ENCODE results near the gene MXRA7. TPM values are rescaled to one million over a fixed set of nuclear protein-coding genes. Genes with fewer than 3 reads are reported as not detected.

The MXRA7 gene
- total RNA-seq, 4 donors from 2014 or later, result 124 to 230 (median 197) TPM

- H3K4me1 ChIP-seq, result peaks cover 0 to 76% (median 43%) of the 10 kb centered on the region in 4 donors
- no peaks in the 10 kb centered on the region for H3K27me3 ChIP-seq
- H3K4me3 ChIP-seq, result peak overlapping the region; percentile 81 to 98 (median 88)
- peaks cover 0 to 52% (median 13%) of the 10 kb centered on the region in 3 donors for H3K36me3 ChIP-seq
- H3K27ac ChIP-seq, result peak overlapping the region; percentile 99 to 100 (median 100)
- no peak for TF ChIP-seq EP300 (IDR thresholded peaks at IDR 0.05)
- no peak for TF ChIP-seq CTCF (IDR thresholded peaks at IDR 0.05)
- TF ChIP-seq POLR2A (IDR thresholded peaks at IDR 0.05), result no peak
- no peak for DNase-seq (ENCODE audit: low spot score in 2 of 2)
- WGBS, 2 donors, result 2% methylated on average over 20 of the region's 20 CpGs
- no peaks in the 10 kb centered on the region for H3K9me3 ChIP-seq
Observed at GRCh38 chr17:76735586-76736348, 25.0 kb upstream of the MXRA7 start.

GRCh38 chr17:76735006-76735405 is 24.2 kb upstream of the MXRA7 start:
- peaks cover 0 to 58% (median 13%) of the 10 kb centered on the region in 3 donors for H3K36me3 ChIP-seq
- peak overlapping the region; percentile 99 to 100 (median 100) for H3K27ac ChIP-seq
- H3K4me1 ChIP-seq, result peaks cover 0 to 76% (median 40%) of the 10 kb centered on the region in 4 donors
- 11 to 12% methylated on average over 5 of the region's 5 CpGs for WGBS, 2 donors
- DNase-seq (ENCODE audit: low spot score in 2 of 2), result no peak
- H3K4me3 ChIP-seq, result peak overlapping the region in 3 of 4 donors; percentile 81 to 98 (median 90)
- TF ChIP-seq EP300 (IDR thresholded peaks at IDR 0.05), result no peak
- no peak for TF ChIP-seq POLR2A (IDR thresholded peaks at IDR 0.05)
- no peak for TF ChIP-seq CTCF (IDR thresholded peaks at IDR 0.05)
- no peaks in the 10 kb centered on the region for H3K9me3 ChIP-seq
- no peaks in the 10 kb centered on the region for H3K27me3 ChIP-seq

GRCh38 chr17:76734080-76734840 is 23.5 kb upstream of the MXRA7 start:
- peaks cover 0 to 75% (median 38%) of the 10 kb centered on the region in 4 donors for H3K4me1 ChIP-seq
- 16 to 18% methylated on average over 8 of the region's 8 CpGs for WGBS, 2 donors
- peaks cover 0 to 65% (median 13%) of the 10 kb centered on the region in 3 donors for H3K36me3 ChIP-seq
- H3K9me3 ChIP-seq, result no peaks in the 10 kb centered on the region
- H3K4me3 ChIP-seq, result peak overlapping the region in 2 of 4 donors; percentile 1 to 98
- DNase-seq (ENCODE audit: low spot score in 2 of 2), result no peak
- H3K27me3 ChIP-seq, result no peaks in the 10 kb centered on the region
- peak overlapping the region in 3 of 4 donors; percentile 57 to 100 (median 99) for H3K27ac ChIP-seq
- TF ChIP-seq CTCF (IDR thresholded peaks at IDR 0.05) (no peak), POLR2A (IDR thresholded peaks at IDR 0.05) (no peak), EP300 (IDR thresholded peaks at IDR 0.05) (no peak)

- H3K4me3 ChIP-seq, result no peak overlapping the region
- H3K4me1 ChIP-seq, result peaks cover 0 to 75% (median 35%) of the 10 kb centered on the region in 4 donors
- no peaks in the 10 kb centered on the region for H3K9me3 ChIP-seq
- H3K36me3 ChIP-seq, result peaks cover 0 to 65% (median 13%) of the 10 kb centered on the region in 3 donors
- no peak for TF ChIP-seq CTCF (IDR thresholded peaks at IDR 0.05)
- DNase-seq (ENCODE audit: low spot score in 2 of 2), result no peak
- H3K27ac ChIP-seq, result peak overlapping the region in 1 of 4 donors; percentile 100
- WGBS, 2 donors, result 62 to 70% methylated on average over 1 of the region's 1 CpG
- no peaks in the 10 kb centered on the region for H3K27me3 ChIP-seq
Observed at GRCh38 chr17:76733618-76733957, 22.8 kb upstream of the MXRA7 start.
